SK-MEL-5 (cell line): ENCODE measurements around the gene FGF1. TPM values are rescaled to one million over a fixed set of nuclear protein-coding genes. Genes with fewer than 3 reads are reported as not detected.

Experiments
- DNase-seq: peaks from one replicate; pipeline ENCODE4 v3.0.0-alpha.2; 2016; ENCODE audit warnings: low read depth, low spot score
- in situ Hi-C: cut with HindIII; loops from 2 replicates; pipeline ENCODE4 v1.10.0; 2016; ENCODE audit warnings: low sequenced_read_pairs, high pct_unique_total_duplicates, low pct_unique_long_range_greater_than_20kb
- total RNA-seq: library from RNA; depleted of rRNA; stranded (reverse); fragments of >200 nt; shearing (Covaris generic); gene quantifications from 2 replicates; pipeline ENCODE4 v1.2.3, GENCODE V29; 2014

FGF1 gene
- total RNA-seq, 1 experiment from 2014 or later, result not detected

DNA sequence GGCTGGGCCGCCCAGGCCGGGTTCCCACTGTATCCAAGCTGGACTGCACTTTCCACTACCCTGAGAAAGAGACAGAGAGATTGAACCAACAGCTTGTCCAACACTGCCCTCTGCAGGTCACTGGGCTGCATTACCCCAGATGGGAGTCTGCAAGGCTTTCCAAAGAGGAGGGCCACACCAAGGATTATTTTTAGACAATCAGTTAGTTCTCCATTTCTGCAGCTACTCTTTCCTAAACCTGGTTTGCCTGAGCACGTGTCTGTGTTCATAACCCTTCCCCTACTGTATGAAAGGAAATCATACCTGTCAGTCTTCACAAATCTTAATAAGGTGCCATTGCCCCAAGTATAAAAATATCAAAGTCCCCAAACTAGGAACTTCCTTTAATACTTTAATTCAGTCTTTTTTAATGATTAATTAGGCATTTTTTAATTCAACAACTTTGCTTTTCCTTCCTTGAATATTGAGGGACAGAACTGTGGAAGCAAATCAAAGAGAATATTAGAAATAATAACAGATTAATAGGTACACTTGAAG lies 13.4 kb upstream of the FGF1 start:
- in situ Hi-C loops, result no loop called here
- DNase-seq, result peak; percentile 86

GRCh38 chr5:142698447-142699183 lies 12.7 kb upstream of the FGF1 start:
- in situ Hi-C loops, result no loop called here
- no peak for DNase-seq

DNA sequence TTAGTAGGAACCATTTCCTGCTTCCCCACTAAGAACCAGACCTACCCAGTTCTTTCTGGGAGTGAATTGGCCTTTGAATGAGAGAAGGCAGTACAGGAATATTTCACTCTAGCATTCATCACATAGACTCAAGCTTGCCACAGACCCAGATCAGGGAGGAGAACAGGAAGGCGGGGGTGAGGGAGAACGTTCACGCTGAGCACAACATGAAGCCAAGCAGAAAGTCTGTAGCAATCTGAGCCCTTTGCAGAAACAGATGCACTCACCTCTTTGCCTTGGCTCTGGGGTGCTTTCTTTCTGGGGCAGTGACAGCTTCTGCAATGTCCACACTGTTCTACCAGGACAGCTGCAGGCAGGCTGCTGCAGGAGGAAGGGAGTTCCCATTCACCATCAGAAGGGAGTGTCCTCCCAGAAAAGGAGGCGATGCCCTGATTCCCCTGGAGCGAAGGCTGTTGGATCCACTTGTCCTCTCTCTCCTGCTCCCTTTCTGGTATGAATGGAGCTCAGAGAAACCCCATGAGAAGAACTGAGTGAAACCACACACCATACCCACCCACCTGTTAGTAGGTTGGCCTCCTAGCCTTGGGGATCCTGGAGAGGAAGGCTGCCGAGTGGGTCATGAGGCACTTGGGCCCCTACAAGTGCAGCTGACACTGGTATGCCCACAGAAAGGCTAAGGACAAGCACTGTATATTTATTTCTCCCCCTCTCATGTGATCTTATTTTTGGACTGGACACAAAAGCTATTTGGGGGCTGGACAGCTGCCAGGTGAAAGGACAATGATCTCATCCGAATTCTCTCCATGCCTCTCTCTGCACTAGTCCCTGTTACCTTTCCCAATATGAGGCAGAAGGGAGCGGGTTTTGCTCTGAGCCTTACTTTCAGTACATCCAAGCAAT lies 11.7 kb upstream of the FGF1 start:
- in situ Hi-C loops, result no loop called here
- DNase-seq, result no peak

DNA sequence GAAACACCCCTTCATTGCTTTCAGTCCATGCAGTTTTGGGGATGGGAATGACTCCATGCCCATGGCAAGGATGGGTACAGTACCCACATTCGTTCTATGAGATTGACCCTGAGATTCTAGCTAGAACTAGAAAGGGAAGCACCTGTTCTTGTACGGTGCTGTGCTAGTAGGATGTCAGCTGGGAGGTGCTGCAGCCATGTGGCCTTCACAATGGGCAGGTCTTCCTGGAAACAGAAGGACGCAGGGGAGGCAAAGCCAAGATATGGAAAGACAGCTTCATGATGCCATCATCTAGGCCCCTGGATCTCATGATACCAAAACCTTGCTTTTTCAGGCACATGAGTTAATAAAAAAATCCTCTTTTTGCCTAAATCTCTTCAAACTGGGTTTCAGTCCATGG lies 10.5 kb upstream of the FGF1 start:
- DNase-seq, result no peak
- in situ Hi-C loops, result no loop called here

DNA sequence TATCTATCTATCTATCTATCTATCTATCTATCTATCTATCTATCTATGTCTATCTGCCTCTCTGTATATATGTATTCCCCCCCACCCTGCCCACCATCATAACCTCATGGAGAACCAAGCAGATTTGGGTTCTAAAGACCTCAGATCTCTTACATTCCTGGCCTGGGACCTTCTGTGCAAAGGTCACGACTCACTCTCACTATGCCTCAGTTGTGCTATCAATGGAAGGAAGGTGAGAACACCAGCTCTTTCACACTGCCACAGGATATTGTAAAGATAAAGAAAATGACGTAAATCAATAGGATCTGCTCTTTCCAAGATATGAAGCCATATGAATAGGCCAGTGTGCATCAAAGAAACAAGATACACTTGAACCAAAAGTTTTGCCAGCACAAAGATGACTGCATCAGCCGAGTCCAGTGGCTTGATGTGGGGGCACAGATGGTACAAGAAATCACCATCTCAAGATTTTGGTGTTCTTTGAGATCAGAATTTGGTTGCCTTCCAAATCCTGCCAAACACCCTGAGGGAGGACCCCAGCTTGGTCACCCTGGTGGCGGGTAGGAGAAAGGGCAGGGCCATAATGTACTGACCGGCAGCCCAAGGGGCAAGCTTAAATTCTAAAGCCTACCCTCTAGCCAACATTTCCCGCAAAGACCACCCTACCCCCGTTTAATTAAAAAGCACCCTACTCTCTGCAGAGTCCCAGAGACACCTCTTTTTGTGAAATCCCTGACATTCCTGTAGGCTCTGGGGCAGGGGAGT lies 8.4 kb upstream of the FGF1 start:
- in situ Hi-C loops, result no loop called here
- no peak for DNase-seq

- in situ Hi-C loops, result no loop called here
- no peak for DNase-seq
Observed at GRCh38 chr5:142692321-142692894, 6.5 kb upstream of the FGF1 start.

- in situ Hi-C loops, result no loop called here
- no peak for DNase-seq
Observed at GRCh38 chr5:142690667-142691066, 4.8 kb upstream of the FGF1 start.

GRCh38 chr5:142689081-142689480 lies 3.2 kb upstream of the FGF1 start:
- in situ Hi-C loops, result no loop called here
- no peak for DNase-seq

GRCh38 chr5:142688281-142688989 lies 2.5 kb upstream of the FGF1 start:
- DNase-seq, result no peak
- in situ Hi-C loops, result no loop called here

DNA sequence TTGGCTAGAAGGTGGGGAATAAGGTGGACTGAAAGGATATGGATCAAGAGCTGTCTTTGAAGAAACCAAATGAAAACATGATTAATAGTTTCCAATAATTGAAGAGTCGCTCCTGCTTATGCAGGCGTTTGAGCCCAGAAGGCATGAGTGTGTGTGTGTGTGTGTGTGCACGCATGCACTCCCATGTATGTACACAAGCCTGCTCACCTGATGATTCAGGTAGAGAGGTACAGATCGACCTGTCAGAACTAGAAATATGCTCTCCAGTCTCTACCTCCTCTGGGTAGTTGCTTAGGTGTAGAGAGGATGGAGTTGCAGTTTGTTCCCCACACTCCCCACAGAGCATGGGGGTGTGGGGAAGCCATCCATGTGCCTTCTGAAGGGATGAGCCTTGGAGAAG lies 1.1 kb upstream of the FGF1 start:
- DNase-seq, result no peak
- in situ Hi-C loops, result no loop called here

DNA sequence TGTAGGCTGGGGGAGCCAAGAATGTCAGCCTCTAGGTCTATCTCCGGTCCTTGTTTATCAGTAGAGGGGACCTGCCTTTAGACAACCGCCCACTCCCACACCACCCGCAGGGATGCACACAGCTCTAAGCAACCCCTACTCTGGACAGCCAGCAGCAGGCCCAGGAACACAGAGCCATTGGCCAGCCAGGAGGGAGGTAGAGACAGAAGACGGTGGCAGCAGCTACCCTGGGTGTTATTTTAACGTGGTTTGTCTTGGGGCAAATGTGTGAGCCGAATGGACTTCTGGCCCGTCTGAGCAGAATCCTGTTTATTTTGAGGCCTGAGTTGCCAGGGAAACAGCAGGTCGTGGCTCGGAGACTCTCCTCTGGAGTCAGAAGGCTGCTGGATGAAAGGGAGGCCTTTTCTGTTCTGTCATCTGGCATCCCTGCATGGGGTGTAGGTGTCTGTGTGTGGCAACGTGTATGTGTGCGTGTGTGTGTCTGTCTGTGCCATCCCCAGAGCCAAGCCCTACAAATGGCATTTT lies 382 bp upstream of the FGF1 start:
- DNase-seq, result no peak
- in situ Hi-C loops, result no loop called here

DNA sequence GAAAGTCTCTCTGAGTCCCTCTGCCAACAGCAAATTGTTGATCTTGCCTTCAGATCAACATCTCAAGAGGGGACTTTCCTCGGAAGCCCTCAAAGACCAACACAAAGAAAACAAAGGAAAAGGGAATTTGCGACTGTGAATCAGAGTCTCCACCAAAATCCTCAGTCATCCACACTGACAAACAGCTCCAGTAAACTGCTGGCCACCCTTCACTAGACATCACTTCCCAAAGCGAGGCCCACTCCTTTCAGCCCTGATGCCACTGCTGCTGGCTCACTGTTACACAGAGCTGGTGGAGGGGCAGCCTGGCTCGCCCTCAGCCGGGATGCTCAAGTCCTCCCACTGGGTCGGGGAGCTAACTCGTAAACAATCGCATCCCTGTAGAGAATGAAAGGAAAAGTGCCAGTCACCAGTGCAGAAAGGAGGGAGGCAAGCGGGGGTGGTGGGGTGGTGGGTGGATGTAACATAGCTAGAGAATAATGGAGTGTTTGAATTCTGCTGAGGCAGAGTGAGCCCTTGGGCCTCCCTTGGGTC lies 1.3 kb downstream of the FGF1 start:
- in situ Hi-C loops, result no loop called here

DNA sequence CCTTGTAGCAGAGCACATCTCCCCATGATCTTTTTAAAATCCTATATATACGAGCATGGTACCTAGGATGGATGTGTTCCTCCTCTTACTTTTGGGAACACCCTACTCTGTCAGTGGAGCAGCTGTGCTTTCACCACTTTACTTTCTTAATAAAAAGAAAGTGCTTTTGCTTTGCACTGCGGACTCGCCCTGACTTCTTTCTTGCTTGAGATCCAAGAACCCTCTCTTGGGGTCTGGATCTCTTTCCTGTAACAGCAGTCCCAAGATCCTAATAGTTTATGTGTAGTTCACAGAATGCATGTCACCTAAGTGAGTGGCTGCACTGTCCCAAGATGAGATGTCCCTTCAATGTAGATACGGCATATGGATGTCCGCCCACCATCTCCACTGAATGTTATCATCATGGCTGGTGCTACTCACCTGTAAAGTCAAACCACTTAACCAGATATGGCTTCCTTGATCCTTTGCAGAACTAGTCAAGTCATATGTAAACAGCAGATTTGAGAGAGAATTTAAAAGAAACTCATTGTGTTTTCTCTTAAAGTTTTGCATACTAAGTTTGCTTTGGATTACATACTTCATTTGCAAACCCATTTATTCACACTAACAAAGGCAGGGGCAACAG lies 1.9 kb downstream of the FGF1 start:
- in situ Hi-C loops, result no loop called here
- no peak for DNase-seq

More for the DNA sequence above, 1.3 kb downstream of the FGF1 start:
- peak; percentile 79 for DNase-seq

DNA sequence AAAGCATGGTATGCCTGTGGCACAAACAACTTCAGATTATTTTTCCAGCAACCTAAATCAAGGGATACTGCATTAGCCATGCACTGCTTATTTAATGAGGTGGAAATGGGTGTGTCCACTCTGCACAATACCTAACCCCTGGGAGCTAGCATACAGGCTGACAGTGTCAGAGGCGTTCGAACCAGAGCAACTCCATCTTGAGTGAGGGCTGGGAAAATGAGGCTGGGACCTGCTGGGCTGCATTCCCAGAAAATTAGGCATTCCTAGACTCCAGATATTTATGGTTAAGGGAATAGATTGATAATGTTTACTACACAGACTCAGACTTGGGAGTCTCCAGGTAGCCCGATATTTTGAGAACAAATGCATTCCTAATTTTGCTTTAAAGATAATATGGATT lies 2.8 kb downstream of the FGF1 start:
- in situ Hi-C loops, result no loop called here
- no peak for DNase-seq

- in situ Hi-C loops, result no loop called here
- no peak for DNase-seq
Observed at GRCh38 chr5:142680605-142681259, 5.2 kb downstream of the FGF1 start.

DNA sequence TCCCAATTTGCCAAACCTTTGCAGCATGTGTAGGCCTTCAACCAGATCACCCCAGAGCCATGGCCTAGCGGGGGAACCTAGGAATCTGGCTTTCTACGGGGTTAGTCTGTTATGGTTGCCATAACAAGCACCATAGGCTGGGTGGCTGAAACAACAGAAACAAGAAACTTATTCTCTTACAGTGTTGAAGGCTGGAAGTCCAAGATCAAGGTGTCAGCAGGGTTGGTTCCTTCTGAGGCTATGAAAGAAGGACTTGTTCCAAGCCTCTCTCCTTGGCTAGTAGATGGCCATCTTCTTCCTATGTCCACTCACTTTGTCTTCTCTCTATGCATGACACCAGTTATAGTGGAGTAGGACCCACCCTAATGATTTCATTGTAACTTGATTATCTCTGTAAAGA lies 6.1 kb downstream of the FGF1 start:
- in situ Hi-C loops, result no loop called here
- DNase-seq, result no peak
